Lower leg skin (tissue), 3 donors: ENCODE data around the gene RABL3.

Experiments used
- CTCF ChIP-seq, 3 donors: fragments of 450-650 bp; IDR thresholded peaks; one replicate each; pipeline ENCODE4 v1.5.1; 2016; ENCODE audit warnings: antibody characterized with exemption in 3 of 3, mild to moderate bottlenecking in 3 of 3, moderate library complexity in 2 of 3
- POLR2A ChIP-seq, 2 donors: fragments of 450-650 bp; IDR thresholded peaks; one replicate each; pipeline ENCODE4 v1.6.1; 2016 to 2017; ENCODE audit warnings: antibody characterized with exemption in 2 of 2, mild to moderate bottlenecking in 1 of 2, moderate library complexity in 1 of 2

- TF ChIP-seq CTCF (IDR thresholded peaks at IDR 0.05): no peak
- no peak for TF ChIP-seq POLR2A (IDR thresholded peaks at IDR 0.05)
These were observed 60.7 kb downstream of the RABL3 start for GRCh38 chr3:120681506-120682038.
